HG03342 (cell line): Measurements from ENCODE around the gene A2M.
A peak's percentile ranks its signal among the peaks of the same experiment; 100 is the strongest.

ENCODE experiments used
- ATAC-seq: cut with Tn5 transposase; IDR thresholded peaks from one replicate; pipeline ENCODE4 v1.9.1; 2021; ENCODE audit warnings: mild to moderate bottlenecking, moderate library complexity; ENCODE audit not compliant: unreplicated experiment

The A2M gene

GRCh38 chr12:9074484-9075137, 41.1 kb downstream of the A2M start:
- ATAC-seq, result no peak

GRCh38 chr12:9073076-9073475, 42.6 kb downstream of the A2M start:
- no peak for ATAC-seq

GRCh38 chr12:9072481-9073038, 43.2 kb downstream of the A2M start:
- no peak for ATAC-seq

- ATAC-seq, result no peak
These were observed 43.8 kb downstream of the A2M start for GRCh38 chr12:9071969-9072368.

- no peak for ATAC-seq
These were observed 44.2 kb downstream of the A2M start for GRCh38 chr12:9071518-9071917.

GRCh38 chr12:9070351-9070750, 45.4 kb downstream of the A2M start:
- no peak for ATAC-seq

- no peak for ATAC-seq
These were observed 47.1 kb downstream of the A2M start for GRCh38 chr12:9068600-9068999.

- ATAC-seq, result no peak
These were observed 47.6 kb downstream of the A2M start for GRCh38 chr12:9068086-9068485.

- ATAC-seq, result no peak
These were observed 48.8 kb downstream of the A2M start for GRCh38 chr12:9066755-9067423.

- ATAC-seq, result no peak
These were observed 49.5 kb downstream of the A2M start for GRCh38 chr12:9066183-9066623.

GRCh38 chr12:9065607-9065856, 50.2 kb downstream of the A2M start:
- no peak for ATAC-seq

GRCh38 chr12:9064815-9065606, 50.7 kb downstream of the A2M start:
- ATAC-seq, result no peak

GRCh38 chr12:9064201-9064814, 51.4 kb downstream of the A2M start:
- ATAC-seq, result peak; percentile 52

- no peak for ATAC-seq
These were observed 63.1 kb downstream of the A2M start for GRCh38 chr12:9052610-9053009.

GRCh38 chr12:9051158-9051550, 64.6 kb downstream of the A2M start:
- no peak for ATAC-seq

GRCh38 chr12:9050521-9051157, 65.1 kb downstream of the A2M start:
- no peak for ATAC-seq

GRCh38 chr12:9049520-9050133, 66.1 kb downstream of the A2M start:
- no peak for ATAC-seq

GRCh38 chr12:9048930-9049329, 66.8 kb downstream of the A2M start:
- no peak for ATAC-seq

- no peak for ATAC-seq
These were observed 68.6 kb downstream of the A2M start for GRCh38 chr12:9047105-9047504.

GRCh38 chr12:9043766-9044165, 72.0 kb downstream of the A2M start:
- ATAC-seq, result no peak

- no peak for ATAC-seq
These were observed 74.4 kb downstream of the A2M start for GRCh38 chr12:9041321-9041720.
